H9 (cell line): ENCODE results near the gene CACNA1F. TPM values are rescaled to one million over a fixed set of nuclear protein-coding genes. Genes with fewer than 3 reads are reported as not detected.

ENCODE experiments used
- DNase-seq: peaks from one replicate; pipeline ENCODE4 v3.0.0-alpha.2; 2017
- H2AFZ ChIP-seq: one replicate; pipeline ENCODE4 v1.6.1; 2013; ENCODE audit warnings: mild to moderate bottlenecking, low read length, control low read depth, moderate library complexity
- H2AK5ac ChIP-seq: 2 replicates; pipeline ENCODE4 v1.6.1; 2013; ENCODE audit warnings: low read length, control low read depth, mixed read lengths; ENCODE audit not compliant: insufficient read length
- H2BK120ac ChIP-seq: one replicate; pipeline ENCODE4 v1.6.1; 2013; ENCODE audit warnings: low read depth, mild to moderate bottlenecking, low read length, control low read depth, inconsistent platforms; ENCODE audit not compliant: poor library complexity, severe bottlenecking
- H2BK12ac ChIP-seq: 2 replicates; pipeline ENCODE4 v1.6.1; 2013; ENCODE audit warnings: low read length, control low read depth, mixed read lengths, low read depth; ENCODE audit not compliant: insufficient read length
- H2BK15ac ChIP-seq: 2 replicates; pipeline ENCODE4 v1.6.1; 2013; ENCODE audit warnings: low read depth, low read length, control low read depth
- H2BK20ac ChIP-seq: one replicate; pipeline ENCODE4 v1.6.1; 2013; ENCODE audit warnings: low read depth, mild to moderate bottlenecking, low read length, control low read depth, inconsistent platforms; ENCODE audit not compliant: poor library complexity, severe bottlenecking
- H2BK5ac ChIP-seq: 2 replicates; pipeline ENCODE4 v1.6.1; 2013; ENCODE audit warnings: low read length, control low read depth, mixed read lengths; ENCODE audit not compliant: insufficient read length
- H3K14ac ChIP-seq: 2 replicates; pipeline ENCODE4 v1.6.1; 2013; ENCODE audit warnings: low read length, control low read depth; ENCODE audit not compliant: insufficient read depth
- H3K18ac ChIP-seq: 2 replicates; pipeline ENCODE4 v1.6.1; 2013; ENCODE audit warnings: low read depth, mild to moderate bottlenecking, mixed read lengths, low read length, control low read depth; ENCODE audit not compliant: insufficient read length
- H3K23ac ChIP-seq: 2 replicates; pipeline ENCODE4 v1.6.1; 2013; ENCODE audit warnings: low read length, control low read depth, mixed read lengths, low read depth; ENCODE audit not compliant: insufficient read length
- H3K23me2 ChIP-seq: 2 replicates; pipeline ENCODE4 v1.6.1; 2013; ENCODE audit warnings: low read depth, mild to moderate bottlenecking, mixed read lengths, low read length, control low read depth; ENCODE audit not compliant: insufficient read length, poor library complexity, severe bottlenecking
- H3K27ac ChIP-seq: 2 replicates; pipeline ENCODE4 v1.5.1; 2013; ENCODE audit warnings: low read length, control low read depth, mixed read lengths, low read depth; ENCODE audit not compliant: insufficient read length
- H3K27me3 ChIP-seq: 2 replicates; pipeline ENCODE4 v1.6.1; 2013; ENCODE audit warnings: low read length, control low read depth, inconsistent platforms; ENCODE audit not compliant: insufficient read depth
- H3K4ac ChIP-seq: 2 replicates; pipeline ENCODE4 v1.6.1; 2013; ENCODE audit warnings: low read depth, mild to moderate bottlenecking, control low read depth, inconsistent platforms, low read length, moderate library complexity
- H3K4me1 ChIP-seq: 2 replicates; pipeline ENCODE4 v1.6.1; 2013; ENCODE audit warnings: low read length, control low read depth, inconsistent platforms; ENCODE audit not compliant: insufficient read depth
- H3K4me2 ChIP-seq: 2 replicates; pipeline ENCODE4 v1.6.1; 2013; ENCODE audit warnings: low read length, control low read depth, mixed read lengths; ENCODE audit not compliant: insufficient read length, insufficient read depth
- H3K56ac ChIP-seq: 2 replicates; pipeline ENCODE4 v1.6.1; 2013; ENCODE audit warnings: low read depth, mild to moderate bottlenecking, mixed read lengths, low read length, control low read depth; ENCODE audit not compliant: insufficient read length
- H3K79me1 ChIP-seq: 2 replicates; pipeline ENCODE4 v1.6.1; 2013; ENCODE audit warnings: low read depth, mild to moderate bottlenecking, moderate library complexity, low read length, control low read depth, inconsistent platforms; ENCODE audit not compliant: insufficient read depth, poor library complexity, severe bottlenecking
- H3K79me2 ChIP-seq: 2 replicates; pipeline ENCODE4 v1.6.1; 2013; ENCODE audit warnings: low read length, control low read depth, inconsistent platforms; ENCODE audit not compliant: insufficient read depth
- H3K9ac ChIP-seq: 2 replicates; pipeline ENCODE4 v1.6.1; 2013; ENCODE audit warnings: low read length, control low read depth, mixed read lengths; ENCODE audit not compliant: insufficient read length; ENCODE audit errors: extremely low read depth
- H3K9me3 ChIP-seq: one replicate; pipeline ENCODE4 v1.6.1; 2013; ENCODE audit warnings: low read depth, low read length, inconsistent platforms; ENCODE audit not compliant: control insufficient read depth
- H3T11ph ChIP-seq: one replicate; pipeline ENCODE4 v1.6.1; 2013; ENCODE audit warnings: mild to moderate bottlenecking, low read length, control low read depth, inconsistent platforms
- H4K20me1 ChIP-seq: one replicate; pipeline ENCODE4 v1.6.1; 2013; ENCODE audit not compliant: control insufficient read depth, insufficient read length, insufficient read depth
- H4K5ac ChIP-seq: 2 replicates; pipeline ENCODE4 v1.6.1; 2013; ENCODE audit warnings: low read depth, mild to moderate bottlenecking, mixed read lengths, low read length, control low read depth; ENCODE audit not compliant: insufficient read length
- H4K8ac ChIP-seq: replicated peaks from 2 replicates; pipeline ENCODE4 v1.6.1; 2013; ENCODE audit warnings: low read length, control low read depth, mixed read lengths, low read depth; ENCODE audit not compliant: insufficient read length
- H4K91ac ChIP-seq: 2 replicates; pipeline ENCODE4 v1.6.1; 2013; ENCODE audit warnings: low read depth, mild to moderate bottlenecking, moderate library complexity, mixed read lengths, low read length, control low read depth; ENCODE audit not compliant: insufficient read length
- H3K27ac Mint-ChIP-seq, 3 experiments: 2 replicates in 2 of 3; 3 replicates in 1 of 3; pipeline ENCODE4 v1.8.0; 2020 to 2021; ENCODE audit warnings: mixed read lengths in 3 of 3, mild to moderate bottlenecking in 1 of 3, moderate library complexity in 1 of 3
- H3K27me3 Mint-ChIP-seq: 2 replicates; pipeline ENCODE4 v1.8.0; 2021; ENCODE audit warnings: low read depth, mild to moderate bottlenecking, moderate library complexity, mixed read lengths
- H3K36me3 Mint-ChIP-seq, 3 experiments: 2 replicates in 2 of 3; 3 replicates in 1 of 3; pipeline ENCODE4 v1.8.0; 2020 to 2021; ENCODE audit warnings: low read depth in 3 of 3, mixed read lengths in 3 of 3; ENCODE audit not compliant: insufficient read depth in 1 of 3
- H3K4me1 Mint-ChIP-seq, 2 experiments: 2 replicates each; pipeline ENCODE4 v1.8.0; 2020; ENCODE audit warnings: mixed read lengths in 2 of 2
- H3K4me3 Mint-ChIP-seq, 2 experiments: 2 replicates in 1 of 2; 3 replicates in 1 of 2; pipeline ENCODE4 v1.8.0; 2020 to 2021; ENCODE audit warnings: mild to moderate bottlenecking in 2 of 2, mixed read lengths in 2 of 2, moderate library complexity in 1 of 2
- H3K9me3 Mint-ChIP-seq, 2 experiments: 2 replicates in 1 of 2; 3 replicates in 1 of 2; pipeline ENCODE4 v1.8.0; 2020; ENCODE audit warnings: mild to moderate bottlenecking in 2 of 2, mixed read lengths in 2 of 2, moderate library complexity in 1 of 2
- CTCF ChIP-seq: fragments of 200-600 bp; sonication (generic); conservative IDR thresholded peaks from 3 replicates; pipeline ENCODE4 v1.8.0; 2021; ENCODE audit warnings: antibody characterized with exemption, mild to moderate bottlenecking
- WGBS: extraction: QIAGEN DNeasy Blood & Tissue Kit; methylation state at CpG from one replicate; pipeline ENCODE4 v1.1.7; 2013; ENCODE audit warnings: missing lambda C conversion rate, low lambda C conversion rate, mixed read lengths; ENCODE audit not compliant: insufficient read length; ENCODE audit errors: extremely low coverage; 5-methylcytosine and 5-hydroxymethylcytosine counted together
- total RNA-seq: library from RNA; stranded (reverse); gene quantifications from 2 replicates; pipeline ENCODE4 v1.2.1, GENCODE V29; 2021

Gene CACNA1F
- total RNA-seq, 1 experiment from 2014 or later, result 1.4 TPM

- H3T11ph ChIP-seq, result no peak overlapping the region
Observed at GRCh38 chrX:49214996-49215526, 18.1 kb downstream of the CACNA1F start.

More at GRCh38 chrX:49214996-49215526, 18.1 kb downstream of the CACNA1F start:
- H3K9me3 ChIP-seq, result peaks cover 46% of the 10 kb centered on the region
- WGBS, result no CpG with 5 or more reads among the region's 14 CpGs
- H2BK5ac ChIP-seq, result no peak overlapping the region
- no peak overlapping the region for H2BK15ac ChIP-seq
- H4K5ac ChIP-seq, result no peak overlapping the region
- no peak overlapping the region for H3K27ac ChIP-seq
- Mint-ChIP-seq H3K4me1 (no peaks in the 10 kb centered on the region), H3K27me3 (peaks cover 20% of the 10 kb centered on the region), H3K27ac (no peak overlapping the region), H3K4me3 (no peak overlapping the region), H3K36me3 (peaks cover 0 to 15% (median 11%) of the 10 kb centered on the region in 3 experiments; a peak in 4 of 7 replicates), H3K9me3 (peaks cover 90 to 93% of the 10 kb centered on the region in 2 experiments)
- no peak overlapping the region for H4K91ac ChIP-seq
- H3K79me2 ChIP-seq, result no peaks in the 10 kb centered on the region
- H2AK5ac ChIP-seq, result no peak overlapping the region
- no peak overlapping the region for H2BK20ac ChIP-seq
- no peak for TF ChIP-seq CTCF
- no peak overlapping the region for H3K56ac ChIP-seq
- H3K18ac ChIP-seq, result no peak overlapping the region
- no peak overlapping the region for H3K4ac ChIP-seq
- H2AFZ ChIP-seq, result no peak overlapping the region
- H4K20me1 ChIP-seq, result no peaks in the 10 kb centered on the region
- H3K4me1 ChIP-seq, result no peaks in the 10 kb centered on the region
- no peak overlapping the region for H3K23ac ChIP-seq
- H2BK12ac ChIP-seq, result no peak overlapping the region
- no peaks in the 10 kb centered on the region for H3K23me2 ChIP-seq
- H2BK120ac ChIP-seq, result no peak overlapping the region
- no peak overlapping the region for H4K8ac ChIP-seq
- no peaks in the 10 kb centered on the region for H3K27me3 ChIP-seq
- no peak overlapping the region for H3K4me2 ChIP-seq
- H3K79me1 ChIP-seq, result no peaks in the 10 kb centered on the region
- H3K9ac ChIP-seq, result no peak overlapping the region
- DNase-seq, result no peak
- H3K14ac ChIP-seq, result no peak overlapping the region
